ENCODE results near the gene RAC3.

RAC3 gene

GRCh38 chr17:82076018-82076784 lies 44.7 kb downstream of the RAC3 start:
- no peak for DNase-seq (ENCODE audit: low read depth in 2 of 2)

GRCh38 chr17:82076785-82077591 lies 45.5 kb downstream of the RAC3 start:
- no peak for DNase-seq (ENCODE audit: low read depth in 2 of 2)

GRCh38 chr17:82077617-82078358 lies 46.3 kb downstream of the RAC3 start:
- DNase-seq (ENCODE audit: low read depth in 2 of 2), result no peak

GRCh38 chr17:82078433-82078832 lies 47.0 kb downstream of the RAC3 start:
- no peak for DNase-seq (ENCODE audit: low read depth in 2 of 2)

GRCh38 chr17:82079001-82079677 lies 47.7 kb downstream of the RAC3 start:
- DNase-seq (ENCODE audit: low read depth in 2 of 2), result no peak

GRCh38 chr17:82080048-82080788 lies 48.7 kb downstream of the RAC3 start:
- DNase-seq (ENCODE audit: low read depth in 2 of 2), result no peak

- no peak for DNase-seq (ENCODE audit: low read depth in 2 of 2)
These were observed 49.4 kb downstream of the RAC3 start for GRCh38 chr17:82080789-82081464.

- no peak for DNase-seq (ENCODE audit: low read depth in 2 of 2)
These were observed 50.1 kb downstream of the RAC3 start for GRCh38 chr17:82081546-82081945.

GRCh38 chr17:82081966-82082365 lies 50.5 kb downstream of the RAC3 start:
- no peak for DNase-seq (ENCODE audit: low read depth in 2 of 2)

- DNase-seq (ENCODE audit: low read depth in 2 of 2), result no peak
These were observed 51.0 kb downstream of the RAC3 start for GRCh38 chr17:82082456-82082855.

- no peak for DNase-seq (ENCODE audit: low read depth in 2 of 2)
These were observed 51.5 kb downstream of the RAC3 start for GRCh38 chr17:82083009-82083408.
